ENCODE results near the gene HOXB1. TPM values are rescaled to one million over a fixed set of nuclear protein-coding genes. Genes with fewer than 3 reads are reported as not detected.

Gene HOXB1
- polyA plus RNA-seq, 1 donor (not counting 4 experiments of a cell fraction or from before 2014, with no cell fraction given) = not detected

- peaks cover 14% of the 10 kb centered on the region for H3K4me1 ChIP-seq (ENCODE audit: control insufficient read depth, extremely low read depth, insufficient read depth, low read length)
- no peak overlapping the region for H3K27ac ChIP-seq (ENCODE audit: control insufficient read depth, insufficient read depth, low read length)
- H3K27me3 ChIP-seq (ENCODE audit: control insufficient read depth, extremely low read depth, insufficient read depth, low read length) = peaks cover 21% of the 10 kb centered on the region
- TF ChIP-seq CTCF (optimal IDR thresholded peaks at IDR 0.05 in 1 of 3, IDR thresholded peaks at IDR 0.05 in 1 of 3, conservative IDR thresholded peaks at IDR 0.05 in 1 of 3; ENCODE audit: extremely low read depth in 1 of 3, insufficient read depth in 2 of 3, low read length in 3 of 3) = no peak
- TF ChIP-seq EZH2 (IDR thresholded peaks at IDR 0.05; ENCODE audit: low read length) = no peak
- no peak overlapping the region for H3K9ac ChIP-seq (ENCODE audit: control insufficient read depth, extremely low read depth, insufficient read depth, low read length)
- H3K9me1 ChIP-seq (ENCODE audit: control insufficient read depth, extremely low read depth, insufficient read depth, low read length) = no peaks in the 10 kb centered on the region
- H3K79me2 ChIP-seq (ENCODE audit: control insufficient read depth, insufficient read depth, low read length) = no peaks in the 10 kb centered on the region
- FAIRE-seq = no peak
- dilution Hi-C loops (cut with MboI; ENCODE audit: extremely low pct_ligation_motif_present, low sequenced_read_pairs) = no loop called here
- H3K36me3 ChIP-seq (ENCODE audit: control insufficient read depth in 2 of 2, extremely low read depth in 1 of 2, insufficient read depth in 2 of 2, low read length in 2 of 2) = peaks cover 0 to 3% of the 10 kb centered on the region in 2 experiments
- H4K20me1 ChIP-seq (ENCODE audit: control insufficient read depth, extremely low read depth, insufficient read depth, low read length) = no peaks in the 10 kb centered on the region
- H3K9me3 ChIP-seq (ENCODE audit: control insufficient read depth, low read depth, low read length) = no peaks in the 10 kb centered on the region
- H3K4me2 ChIP-seq (ENCODE audit: control insufficient read depth, extremely low read depth, insufficient read depth, low read depth, low read length) = no peak overlapping the region
- no peak overlapping the region for H2AFZ ChIP-seq (ENCODE audit: control insufficient read depth, low read length)
- no peak for DNase-seq (ENCODE audit: low read depth, low spot score)
- no peak overlapping the region for H3K4me3 ChIP-seq (ENCODE audit: control insufficient read depth in 2 of 3, extremely low read depth in 1 of 3, insufficient read depth in 2 of 3, low read depth in 1 of 3, low read length in 3 of 3)
These were observed 23.0 kb upstream of the HOXB1 start for GRCh38 chr17:48553826-48554225.

GRCh38 chr17:48553190-48553547, 22.4 kb upstream of the HOXB1 start:
- peaks cover 14% of the 10 kb centered on the region for H3K4me1 ChIP-seq (ENCODE audit: control insufficient read depth, extremely low read depth, insufficient read depth, low read length)

More at GRCh38 chr17:48553190-48553547, 22.4 kb upstream of the HOXB1 start:
- H3K27me3 ChIP-seq (ENCODE audit: control insufficient read depth, extremely low read depth, insufficient read depth, low read length) = peaks cover 19% of the 10 kb centered on the region
- H3K9me1 ChIP-seq (ENCODE audit: control insufficient read depth, extremely low read depth, insufficient read depth, low read length) = no peaks in the 10 kb centered on the region
- FAIRE-seq = no peak
- no peak overlapping the region for H3K4me3 ChIP-seq (ENCODE audit: control insufficient read depth in 2 of 3, extremely low read depth in 1 of 3, insufficient read depth in 2 of 3, low read depth in 1 of 3, low read length in 3 of 3)
- no peaks in the 10 kb centered on the region for H3K79me2 ChIP-seq (ENCODE audit: control insufficient read depth, insufficient read depth, low read length)
- no peak overlapping the region for H3K4me2 ChIP-seq (ENCODE audit: control insufficient read depth, extremely low read depth, insufficient read depth, low read depth, low read length)
- no peak for DNase-seq (ENCODE audit: low read depth, low spot score)
- H3K27ac ChIP-seq (ENCODE audit: control insufficient read depth, insufficient read depth, low read length) = no peak overlapping the region
- H2AFZ ChIP-seq (ENCODE audit: control insufficient read depth, low read length) = no peak overlapping the region
- no peaks in the 10 kb centered on the region for H3K9me3 ChIP-seq (ENCODE audit: control insufficient read depth, low read depth, low read length)
- TF ChIP-seq EZH2 (IDR thresholded peaks at IDR 0.05; ENCODE audit: low read length) (no peak), CTCF (optimal IDR thresholded peaks at IDR 0.05 in 1 of 3, IDR thresholded peaks at IDR 0.05 in 1 of 3, conservative IDR thresholded peaks at IDR 0.05 in 1 of 3; ENCODE audit: extremely low read depth in 1 of 3, insufficient read depth in 2 of 3, low read length in 3 of 3) (no peak)
- no peak overlapping the region for H3K9ac ChIP-seq (ENCODE audit: control insufficient read depth, extremely low read depth, insufficient read depth, low read length)
- no peaks in the 10 kb centered on the region for H4K20me1 ChIP-seq (ENCODE audit: control insufficient read depth, extremely low read depth, insufficient read depth, low read length)
- dilution Hi-C loops (cut with MboI; ENCODE audit: extremely low pct_ligation_motif_present, low sequenced_read_pairs) = no loop called here
- peaks cover 0 to 3% of the 10 kb centered on the region in 2 experiments for H3K36me3 ChIP-seq (ENCODE audit: control insufficient read depth in 2 of 2, extremely low read depth in 1 of 2, insufficient read depth in 2 of 2, low read length in 2 of 2)

All from keratinocyte (primary cell).